OCI-LY7 (cell line): ENCODE data around the gene GANAB.

Experiments used
- CTCF ChIP-seq: fragments of 200-600 bp; sonication (generic); conservative IDR thresholded peaks from 2 replicates; pipeline ENCODE4 v1.5.1; 2014; ENCODE audit warnings: mild to moderate bottlenecking, antibody characterized with exemption, low read length, moderate library complexity, mixed read lengths
- EZH2phosphoT487 ChIP-seq: fragments of 200-600 bp; sonication (generic); IDR thresholded peaks from 2 replicates; pipeline ENCODE4 v1.6.1; 2018; ENCODE audit warnings: low read depth, borderline replicate concordance, mild to moderate bottlenecking, mixed run types, antibody characterized with exemption, low read length, moderate library complexity, mixed read lengths

- TF ChIP-seq CTCF: no peak
- TF ChIP-seq EZH2phosphoT487: no peak
Measured at GRCh38 chr11:62579252-62579651, 67.2 kb downstream of the GANAB start.
